Measurements from ENCODE around the gene FAM98B. TPM values are rescaled to one million over a fixed set of nuclear protein-coding genes. Genes with fewer than 3 reads are reported as not detected.

Gene FAM98B
- total RNA-seq, 2 donors from 2014 or later: 19.6 to 22.6 TPM

DNA sequence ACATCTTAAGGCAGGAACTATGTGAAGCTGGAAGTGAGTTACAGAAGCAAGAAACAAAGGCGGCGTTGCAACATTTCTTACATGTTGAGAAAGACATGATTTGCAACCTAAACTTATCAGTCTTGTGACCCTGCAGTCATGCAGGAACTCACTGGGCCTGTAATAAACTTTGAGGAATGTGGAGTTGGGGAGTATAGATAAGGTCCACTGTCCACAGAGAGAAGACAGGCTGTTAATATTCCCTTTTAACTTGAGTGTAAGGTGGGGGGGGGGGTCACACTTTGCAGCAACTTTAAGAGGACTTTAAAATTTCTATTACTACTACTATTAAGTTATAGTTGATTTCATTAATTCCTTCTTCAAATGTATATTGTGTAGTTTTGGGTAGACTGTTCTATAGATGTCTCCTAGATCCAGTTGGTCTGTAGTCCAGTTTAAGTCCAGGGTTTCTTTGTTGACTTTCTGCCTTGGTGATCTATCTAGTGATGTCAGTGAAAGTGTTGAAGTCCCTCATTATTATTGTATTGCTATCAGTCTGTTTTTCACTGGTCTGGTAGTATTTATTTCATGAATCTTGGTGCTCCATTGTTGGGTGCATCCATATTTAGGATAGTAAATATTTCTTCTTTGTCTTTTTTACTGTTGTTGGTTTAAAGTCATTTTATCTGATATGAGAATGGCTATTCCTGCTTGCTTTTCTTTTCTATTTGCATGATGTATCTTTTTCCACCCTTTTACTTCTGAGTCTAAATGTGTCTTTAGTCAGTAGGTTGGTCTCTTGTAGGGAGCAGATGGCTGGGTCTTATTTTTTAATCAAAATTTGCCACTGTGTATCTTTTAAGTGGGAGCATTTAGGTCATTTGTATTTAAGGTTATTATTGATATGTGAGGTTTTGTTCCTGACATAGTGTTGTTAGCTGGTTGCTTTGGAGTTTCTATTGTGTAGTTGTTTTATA is 15.6 kb upstream of the FAM98B start:
- H3K9me3 ChIP-seq (ENCODE audit: control insufficient read depth, low read length, poor library complexity, severe bottlenecking): peaks cover 3% of the 10 kb centered on the region
- no peak for ATAC-seq
- Mint-ChIP-seq H3K4me1 (peaks cover 6% of the 10 kb centered on the region), H3K27ac (no peak overlapping the region), H3K36me3 (ENCODE audit: low read depth) (peaks cover 2% of the 10 kb centered on the region), H3K27me3 (peaks cover 54% of the 10 kb centered on the region), H3K4me3 (no peak overlapping the region)
- DNase-seq: no peak

DNA sequence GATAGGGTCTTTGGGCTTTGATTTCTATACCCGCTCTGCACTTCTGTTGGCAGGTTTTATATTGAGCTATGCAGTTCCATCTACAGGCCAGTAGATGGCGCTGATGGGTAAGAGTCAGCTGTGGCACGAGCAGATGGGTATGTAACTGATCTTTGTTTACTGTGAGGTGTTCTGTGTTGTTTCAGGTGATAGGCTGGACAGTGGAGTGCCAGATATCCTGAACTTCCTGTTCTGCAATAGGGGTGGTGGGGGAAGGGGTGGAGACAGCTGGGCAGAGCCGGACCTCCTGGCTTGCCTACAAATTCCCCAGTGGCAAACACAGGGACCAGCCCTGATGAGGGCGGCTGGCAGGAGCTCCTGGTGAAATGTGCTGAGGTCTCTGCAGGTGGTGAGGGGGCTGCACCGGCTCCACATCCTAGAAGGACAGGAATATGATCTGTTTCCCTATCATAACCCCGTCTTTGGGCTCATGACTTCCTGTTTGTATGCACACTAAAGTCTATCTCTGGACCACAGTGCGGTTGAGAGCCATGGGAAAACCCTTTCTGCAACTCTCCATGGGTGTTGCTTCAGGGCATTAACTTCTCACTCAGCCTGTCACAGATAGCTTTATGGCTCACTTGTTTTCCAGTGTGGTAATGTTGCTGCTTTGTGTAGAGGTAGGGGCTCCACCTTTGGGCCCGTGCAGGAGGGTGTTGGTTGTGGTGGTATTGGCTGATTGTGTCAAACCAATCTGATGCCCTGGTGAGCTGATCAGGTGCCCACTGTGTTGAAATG is 13.4 kb upstream of the FAM98B start:
- Mint-ChIP-seq H3K36me3 (ENCODE audit: low read depth) (peaks cover 2% of the 10 kb centered on the region), H3K27me3 (peaks cover 41% of the 10 kb centered on the region), H3K4me3 (no peak overlapping the region), H3K4me1 (peaks cover 6% of the 10 kb centered on the region), H3K27ac (peak overlapping the region; percentile 49)
- ATAC-seq (peak; percentile 97), DNase-seq (peak in 1 of 3 donors; percentile 34)
- H3K9me3 ChIP-seq (ENCODE audit: control insufficient read depth, low read length, poor library complexity, severe bottlenecking): peaks cover 3% of the 10 kb centered on the region

DNA sequence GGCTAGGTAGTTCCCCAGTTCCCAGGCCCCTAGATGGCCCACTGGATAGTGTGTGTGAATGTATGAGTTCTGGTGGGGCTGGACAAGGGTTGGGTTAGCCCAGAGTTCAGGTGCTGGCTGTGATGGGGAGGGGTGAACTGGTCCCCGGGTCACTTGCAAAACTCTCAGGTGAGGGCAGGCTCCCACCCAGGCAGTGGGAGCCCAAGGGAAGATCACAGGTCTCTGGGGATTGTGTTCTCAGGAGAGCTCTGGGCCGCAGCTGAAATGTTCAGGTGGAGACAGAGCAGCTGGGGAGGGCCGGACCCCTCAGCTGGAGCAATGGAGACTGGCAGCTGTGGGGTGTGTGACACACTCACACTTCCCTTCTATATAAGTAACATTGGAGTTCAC is 12.8 kb upstream of the FAM98B start:
- ATAC-seq (no peak), DNase-seq (no peak)
- Mint-ChIP-seq H3K4me1 (peaks cover 6% of the 10 kb centered on the region), H3K27ac (peak overlapping the region; percentile 49), H3K27me3 (peaks cover 36% of the 10 kb centered on the region), H3K4me3 (no peak overlapping the region), H3K36me3 (ENCODE audit: low read depth) (peaks cover 2% of the 10 kb centered on the region)
- H3K9me3 ChIP-seq (ENCODE audit: control insufficient read depth, low read length, poor library complexity, severe bottlenecking): peaks cover 3% of the 10 kb centered on the region

DNA sequence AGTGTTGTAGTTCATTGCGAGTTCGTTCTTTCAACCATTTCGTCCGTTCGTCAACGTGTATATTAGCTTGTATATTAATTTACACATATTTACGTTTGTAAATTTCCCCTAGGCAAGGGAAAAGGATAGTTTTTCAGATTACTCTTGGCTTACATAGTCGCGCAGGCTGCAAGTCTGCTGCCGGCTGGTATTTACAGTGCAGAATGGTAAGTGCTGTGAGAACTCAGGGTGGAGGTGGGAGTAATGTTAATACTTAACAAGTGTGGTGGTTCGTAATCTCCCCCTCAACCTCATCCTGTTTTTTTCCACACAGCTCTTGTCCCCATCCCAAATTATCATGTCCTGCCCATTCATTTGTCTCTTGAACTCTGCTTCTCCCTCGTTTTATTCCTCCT is 766 bp downstream of the FAM98B start:
- H3K36me3 Mint-ChIP-seq (ENCODE audit: low read depth): peaks cover 10% of the 10 kb centered on the region
- DNase-seq (no peak), ATAC-seq (peak; percentile 5)
- H3K27me3 Mint-ChIP-seq: no peaks in the 10 kb centered on the region
- peak overlapping the region; percentile 95 for H3K4me3 Mint-ChIP-seq
- no peaks in the 10 kb centered on the region for H3K9me3 ChIP-seq (ENCODE audit: control insufficient read depth, low read length, poor library complexity, severe bottlenecking)
- peak overlapping the region; percentile 98 for H3K27ac Mint-ChIP-seq
- H3K4me1 Mint-ChIP-seq: peaks cover 38% of the 10 kb centered on the region

DNA sequence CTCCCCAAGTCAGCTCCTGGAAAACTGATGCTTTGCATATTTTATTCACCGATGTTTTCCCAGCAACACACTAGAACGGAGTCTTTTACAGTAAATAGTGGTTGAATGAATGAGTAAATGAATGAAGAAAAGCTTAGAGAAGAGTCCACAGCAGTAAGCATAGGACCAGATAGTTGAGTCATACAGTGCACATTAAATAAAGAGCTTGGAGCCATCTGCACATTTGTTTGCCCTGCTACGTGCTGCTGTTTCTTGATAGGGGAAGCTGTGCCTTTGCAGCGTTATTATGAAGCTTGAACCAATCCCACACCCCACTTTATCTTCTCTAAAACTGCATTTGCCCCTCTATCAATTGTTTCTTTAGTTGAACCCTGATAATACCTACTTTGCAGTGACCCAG is 1.2 kb downstream of the FAM98B start:
- Mint-ChIP-seq H3K36me3 (ENCODE audit: low read depth) (peaks cover 13% of the 10 kb centered on the region), H3K4me3 (peak overlapping the region; percentile 95), H3K27ac (peak overlapping the region; percentile 98), H3K4me1 (peaks cover 42% of the 10 kb centered on the region), H3K27me3 (no peaks in the 10 kb centered on the region)
- ATAC-seq: no peak
- no peak for DNase-seq
- H3K9me3 ChIP-seq (ENCODE audit: control insufficient read depth, low read length, poor library complexity, severe bottlenecking): no peaks in the 10 kb centered on the region

DNA sequence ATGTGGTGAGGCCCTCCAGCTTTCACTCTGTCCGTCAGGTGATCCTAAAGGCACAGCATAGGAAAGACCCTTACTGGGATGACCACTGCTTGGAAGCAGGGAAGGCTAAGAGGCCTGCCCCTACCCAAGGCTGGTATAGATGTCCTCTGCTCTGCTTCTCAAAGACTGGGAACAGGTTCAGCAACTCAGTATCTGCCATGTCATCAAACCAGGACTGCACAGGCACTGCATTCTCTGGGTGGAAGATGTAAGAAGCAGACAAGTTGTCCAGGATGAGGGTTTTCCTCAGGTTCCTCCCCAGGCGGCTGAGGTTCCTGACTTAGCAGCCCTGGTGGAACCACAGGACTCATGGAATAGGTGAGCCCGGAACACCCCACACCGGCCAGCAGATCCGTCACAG is 4.7 kb downstream of the FAM98B start:
- H3K4me1 Mint-ChIP-seq: peaks cover 54% of the 10 kb centered on the region
- H3K27ac Mint-ChIP-seq: no peak overlapping the region
- ATAC-seq: no peak

DNA sequence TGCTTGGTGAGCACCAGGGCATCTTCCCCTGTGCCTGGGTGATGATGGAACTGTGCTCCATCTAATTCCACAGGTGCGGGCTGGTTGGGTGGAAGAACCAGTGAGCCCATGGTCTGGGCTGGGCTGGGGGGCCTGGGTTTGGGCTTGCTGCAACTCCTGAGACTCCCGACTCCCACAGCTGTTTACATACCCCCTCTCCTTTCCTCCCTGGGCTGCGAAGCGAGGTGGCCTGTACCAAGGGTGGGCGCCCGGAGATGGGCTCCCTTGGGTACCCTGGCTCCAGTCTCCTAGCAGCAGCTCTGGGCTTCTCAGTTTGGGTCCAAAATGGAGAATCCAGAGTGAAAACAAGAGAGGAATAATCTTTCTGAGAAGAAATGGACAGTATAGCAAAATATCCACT is 5.6 kb downstream of the FAM98B start:
- Mint-ChIP-seq H3K36me3 (ENCODE audit: low read depth) (peaks cover 13% of the 10 kb centered on the region), H3K27me3 (no peaks in the 10 kb centered on the region), H3K27ac (peak overlapping the region; percentile 67), H3K4me3 (peak overlapping the region; percentile 62), H3K4me1 (peaks cover 49% of the 10 kb centered on the region)
- H3K9me3 ChIP-seq (ENCODE audit: control insufficient read depth, low read length, poor library complexity, severe bottlenecking): no peaks in the 10 kb centered on the region
- no peak for DNase-seq
- ATAC-seq: no peak

More for the DNA sequence above, 4.7 kb downstream of the FAM98B start:
- Mint-ChIP-seq H3K27me3 (no peaks in the 10 kb centered on the region), H3K36me3 (ENCODE audit: low read depth) (peaks cover 13% of the 10 kb centered on the region), H3K4me3 (no peak overlapping the region)
- no peak for DNase-seq
- no peaks in the 10 kb centered on the region for H3K9me3 ChIP-seq (ENCODE audit: control insufficient read depth, low read length, poor library complexity, severe bottlenecking)

DNA sequence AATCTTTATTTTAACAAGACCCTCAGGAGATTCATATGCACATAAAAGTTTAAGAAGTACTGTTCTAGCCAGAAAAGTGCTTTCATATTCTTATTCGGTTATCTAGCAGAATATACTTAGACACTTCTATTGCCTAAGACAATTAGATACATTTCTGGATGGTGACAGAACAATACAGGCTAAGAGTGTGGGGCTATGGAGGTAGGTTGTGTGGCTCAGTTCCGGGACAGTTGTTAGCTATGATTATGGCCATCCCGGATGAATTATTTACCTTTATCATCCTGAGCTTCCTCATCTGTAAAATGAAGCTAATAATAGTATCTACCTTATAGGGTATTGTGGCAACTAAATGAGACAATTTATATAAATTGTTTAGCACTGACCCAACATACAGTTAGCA is 6.6 kb downstream of the FAM98B start:
- ATAC-seq (no peak), DNase-seq (no peak)
- H3K27me3 Mint-ChIP-seq: no peaks in the 10 kb centered on the region
- H3K4me1 Mint-ChIP-seq: peaks cover 41% of the 10 kb centered on the region
- no peak overlapping the region for H3K4me3 Mint-ChIP-seq
- peak overlapping the region; percentile 29 for H3K27ac Mint-ChIP-seq
- H3K9me3 ChIP-seq (ENCODE audit: control insufficient read depth, low read length, poor library complexity, severe bottlenecking): no peaks in the 10 kb centered on the region
- H3K36me3 Mint-ChIP-seq (ENCODE audit: low read depth): peaks cover 13% of the 10 kb centered on the region

DNA sequence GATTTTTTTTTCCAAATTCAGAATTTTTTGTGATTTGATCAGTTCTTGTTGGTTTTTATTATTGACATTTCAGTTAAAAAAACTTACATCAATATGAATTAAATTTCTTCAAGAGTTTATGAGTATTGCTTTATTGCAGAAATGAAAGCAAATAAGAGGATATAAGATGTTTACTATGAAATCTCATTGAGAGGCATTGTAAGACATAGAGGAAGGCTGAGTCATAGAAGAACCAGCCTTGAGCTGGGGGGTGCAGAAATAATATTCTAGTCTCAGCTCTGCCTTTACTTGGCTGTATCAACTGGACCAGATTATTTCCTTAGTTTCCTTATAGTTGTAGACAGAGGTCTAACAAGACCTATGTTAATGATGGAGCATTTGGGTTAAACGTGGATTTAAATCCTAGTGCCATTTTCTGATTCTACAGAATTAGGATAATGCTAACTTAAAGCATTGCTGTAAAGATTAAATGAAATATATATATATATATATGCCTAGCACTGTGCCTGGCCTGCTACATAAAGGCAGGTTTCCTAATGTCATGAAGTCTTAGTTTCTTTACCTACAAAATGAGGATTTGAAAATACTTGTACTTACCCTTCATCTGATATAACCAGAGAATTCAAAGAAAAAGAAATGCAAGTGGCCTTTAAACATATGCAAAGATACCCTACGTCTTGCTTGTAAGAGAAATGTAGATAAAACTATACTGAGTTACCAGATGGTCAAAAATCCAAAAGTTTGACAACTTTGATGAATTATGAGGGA is 7.3 kb downstream of the FAM98B start:
- H3K4me1 Mint-ChIP-seq: peaks cover 37% of the 10 kb centered on the region
- H3K27ac Mint-ChIP-seq: peak overlapping the region; percentile 29

DNA sequence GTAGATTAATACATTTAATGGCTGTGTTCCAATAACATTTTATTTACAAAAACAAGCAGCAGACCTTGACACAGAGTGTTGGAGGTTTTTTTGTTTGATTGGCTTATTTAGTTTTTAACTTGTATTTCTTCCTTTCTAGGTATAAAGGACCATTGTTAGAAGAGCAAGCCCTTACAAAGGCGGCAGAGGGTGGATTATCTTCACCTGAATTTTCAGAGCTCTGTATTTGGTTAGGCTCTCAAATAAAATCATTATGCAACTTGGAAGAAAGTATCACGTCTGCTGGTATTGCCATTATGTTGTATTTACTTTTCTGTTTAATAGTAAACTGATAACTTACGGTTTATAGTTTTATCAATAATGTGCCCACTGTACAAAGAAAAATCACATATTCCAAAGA is 10.0 kb downstream of the FAM98B start:
- no peaks in the 10 kb centered on the region for H3K9me3 ChIP-seq (ENCODE audit: control insufficient read depth, low read length, poor library complexity, severe bottlenecking)
- Mint-ChIP-seq H3K4me1 (peaks cover 25% of the 10 kb centered on the region), H3K27me3 (no peaks in the 10 kb centered on the region), H3K27ac (no peak overlapping the region), H3K36me3 (ENCODE audit: low read depth) (peaks cover 6% of the 10 kb centered on the region), H3K4me3 (no peak overlapping the region)
- ATAC-seq (no peak), DNase-seq (no peak)

More for the DNA sequence above, 7.3 kb downstream of the FAM98B start:
- Mint-ChIP-seq H3K36me3 (ENCODE audit: low read depth) (peaks cover 13% of the 10 kb centered on the region), H3K27me3 (no peaks in the 10 kb centered on the region), H3K4me3 (no peak overlapping the region)
- no peaks in the 10 kb centered on the region for H3K9me3 ChIP-seq (ENCODE audit: control insufficient read depth, low read length, poor library complexity, severe bottlenecking)
- DNase-seq (no peak), ATAC-seq (peak; percentile 45)

DNA sequence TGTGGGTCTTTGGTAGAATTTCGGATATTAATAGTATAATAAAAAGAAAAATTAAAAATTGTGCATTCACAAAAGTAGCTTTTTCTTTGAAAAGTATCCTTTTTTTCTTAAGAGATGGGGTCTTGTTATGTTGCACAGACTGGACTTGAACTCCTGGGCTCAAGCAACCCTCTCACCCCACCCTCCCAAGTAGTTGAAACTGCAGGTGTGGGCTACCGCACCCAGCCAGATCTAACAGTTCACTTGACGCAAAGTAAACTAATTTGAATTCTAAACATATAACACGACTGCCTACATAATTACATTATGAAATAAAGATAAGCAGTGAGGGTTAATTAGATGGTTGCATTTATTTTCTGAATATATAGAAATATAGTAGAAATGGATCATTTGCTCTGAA is 10.7 kb downstream of the FAM98B start:
- H3K36me3 Mint-ChIP-seq (ENCODE audit: low read depth): peaks cover 3% of the 10 kb centered on the region
- H3K4me3 Mint-ChIP-seq: no peak overlapping the region
- no peaks in the 10 kb centered on the region for H3K27me3 Mint-ChIP-seq
- no peaks in the 10 kb centered on the region for H3K9me3 ChIP-seq (ENCODE audit: control insufficient read depth, low read length, poor library complexity, severe bottlenecking)
- H3K27ac Mint-ChIP-seq: no peak overlapping the region
- DNase-seq (no peak), ATAC-seq (no peak)
- peaks cover 19% of the 10 kb centered on the region for H3K4me1 Mint-ChIP-seq

DNA sequence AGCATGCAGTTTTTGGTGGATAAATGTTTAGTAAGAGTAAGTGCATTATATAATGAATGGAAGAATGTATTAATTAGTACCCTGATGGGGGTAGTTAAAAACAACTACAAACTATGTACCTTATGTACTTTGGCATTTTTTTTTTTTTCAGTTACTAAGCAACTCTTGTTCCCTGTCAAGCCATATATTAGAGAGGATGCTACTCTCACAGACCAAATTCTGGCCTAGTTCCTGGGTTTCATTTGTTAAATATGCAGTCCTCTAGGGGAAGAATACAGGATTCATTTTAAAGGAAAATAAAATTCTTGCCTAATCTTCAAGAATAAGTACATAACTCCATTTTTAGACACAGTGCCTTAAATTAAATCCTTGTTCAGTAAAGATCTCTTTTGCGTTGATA is 16.9 kb downstream of the FAM98B start:
- no peaks in the 10 kb centered on the region for H3K9me3 ChIP-seq (ENCODE audit: control insufficient read depth, low read length, poor library complexity, severe bottlenecking)
- H3K4me3 Mint-ChIP-seq: no peak overlapping the region
- H3K4me1 Mint-ChIP-seq: peaks cover 11% of the 10 kb centered on the region
- ATAC-seq (no peak), DNase-seq (no peak)
- H3K27ac Mint-ChIP-seq: no peak overlapping the region
- H3K36me3 Mint-ChIP-seq (ENCODE audit: low read depth): peaks cover 6% of the 10 kb centered on the region
- H3K27me3 Mint-ChIP-seq: no peaks in the 10 kb centered on the region

DNA sequence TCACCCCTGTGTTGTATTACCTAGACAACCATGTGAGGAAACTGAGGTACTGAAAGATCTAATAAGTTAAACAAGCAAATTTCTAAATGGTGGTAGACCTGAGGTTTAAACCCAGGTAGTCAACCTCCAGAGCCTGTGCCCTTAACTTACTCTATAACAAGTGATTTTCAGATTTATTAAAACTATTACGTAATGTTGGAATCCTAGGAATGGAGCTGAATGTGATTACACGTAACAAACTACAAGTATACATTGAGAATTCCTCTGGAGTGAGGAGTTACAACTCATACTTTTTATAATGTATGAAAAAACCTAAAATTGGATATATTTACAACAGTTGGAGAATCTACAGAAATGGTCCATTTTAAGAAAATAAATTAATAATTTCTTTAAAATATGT is 18.0 kb downstream of the FAM98B start:
- H3K27ac Mint-ChIP-seq: no peak overlapping the region
- no peaks in the 10 kb centered on the region for H3K9me3 ChIP-seq (ENCODE audit: control insufficient read depth, low read length, poor library complexity, severe bottlenecking)
- DNase-seq (no peak), ATAC-seq (no peak)
- H3K4me1 Mint-ChIP-seq: peaks cover 14% of the 10 kb centered on the region
- no peaks in the 10 kb centered on the region for H3K27me3 Mint-ChIP-seq
- no peak overlapping the region for H3K4me3 Mint-ChIP-seq
- peaks cover 9% of the 10 kb centered on the region for H3K36me3 Mint-ChIP-seq (ENCODE audit: low read depth)

Data from T-helper 17 cell (primary cell).